Activated CD8-positive, alpha-beta T cell treated with anti-CD3 and anti-CD28 coated beads for 36 hours (primary cell): ENCODE measurements around the gene ZNF692. TPM values are rescaled to one million over a fixed set of nuclear protein-coding genes. Genes with fewer than 3 reads are reported as not detected.

Source experiments
- ATAC-seq: fragments of 200-7000 bp; cut with Tn5 transposase; one replicate; pipeline ENCODE4 v1.10.0; 2021; ENCODE audit warnings: mild to moderate bottlenecking, moderate library complexity
- CTCF ChIA-PET: fragments of 350-600 bp; sonication (Branson Sonifier 250); formaldehyde crosslinking; loops from one replicate; lab custom pipeline; 2021; ENCODE audit warnings: antibody characterized with exemption; lab: Charles Lee
- POLR2A ChIA-PET: fragments of 350-600 bp; sonication (Branson Sonifier 250); formaldehyde crosslinking; loops from one replicate; lab custom pipeline; 2021; ENCODE audit warnings: antibody characterized with exemption; lab: Charles Lee
- DNase-seq: peaks from one replicate; pipeline ENCODE4 v3.0.0-alpha.2; 2020
- H3K27ac Mint-ChIP-seq: one replicate; pipeline ENCODE4 v1.8.0; 2021; ENCODE audit warnings: mild to moderate bottlenecking, mixed read lengths
- H3K27me3 Mint-ChIP-seq: one replicate; pipeline ENCODE4 v1.8.0; 2021; ENCODE audit warnings: mixed read lengths
- H3K36me3 Mint-ChIP-seq: one replicate; pipeline ENCODE4 v1.8.0; 2021; ENCODE audit warnings: low read depth, mixed read lengths
- H3K4me1 Mint-ChIP-seq: one replicate; pipeline ENCODE4 v1.8.0; 2021; ENCODE audit warnings: low read depth, mixed read lengths
- H3K4me3 Mint-ChIP-seq: one replicate; pipeline ENCODE4 v1.8.0; 2021; ENCODE audit warnings: mild to moderate bottlenecking, moderate library complexity, mixed read lengths
- H3K9me3 Mint-ChIP-seq: one replicate; pipeline ENCODE4 v1.8.0; 2021; ENCODE audit warnings: mixed read lengths
- CTCF ChIP-seq: fragments of 200-600 bp; IDR thresholded peaks from one replicate; pipeline ENCODE4 v1.8.0; 2022; ENCODE audit warnings: antibody characterized with exemption, mild to moderate bottlenecking
- intact Hi-C: fragments of 100-400 bp; cut with micrococcal nuclease; formaldehyde crosslinking; loops from one replicate; pipeline ENCODE4 v1.10.0; 2022
- total RNA-seq, 2 experiments: library from RNA; stranded (reverse); gene quantifications; one replicate each; pipeline ENCODE4 v1.2.3, GENCODE V29; 2021

ZNF692 gene
- total RNA-seq, 2 experiments from 2014 or later = 80.8 to 85.6 TPM

DNA sequence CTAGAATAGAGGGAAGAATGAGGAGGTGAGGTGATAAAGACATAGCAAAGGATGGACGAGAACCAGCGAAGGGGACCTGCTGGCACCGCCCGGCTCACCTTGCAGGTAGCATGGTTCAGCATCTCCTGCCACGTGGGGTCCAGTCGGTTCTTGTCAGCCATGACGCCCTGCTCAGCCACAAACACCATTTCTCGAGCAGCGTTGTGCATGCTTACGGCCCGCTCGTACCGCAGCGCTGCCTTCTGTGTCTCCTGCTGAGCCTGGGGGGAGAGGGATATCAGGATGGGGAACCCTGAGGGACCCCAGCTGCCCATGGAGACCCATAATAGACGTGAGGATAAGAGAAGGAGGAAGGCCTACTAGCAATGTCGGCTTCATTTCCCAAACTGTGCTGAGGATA is 44.5 kb downstream of the ZNF692 start:
- ChIA-PET POLR2A (no interaction called here), CTCF (no interaction called here)
- no peak for TF ChIP-seq CTCF
- Mint-ChIP-seq H3K4me3 (no peak overlapping the region), H3K4me1 (peaks cover 22% of the 10 kb centered on the region), H3K27ac (no peak overlapping the region), H3K36me3 (peaks cover 31% of the 10 kb centered on the region), H3K27me3 (no peaks in the 10 kb centered on the region), H3K9me3 (no peaks in the 10 kb centered on the region)
- intact Hi-C loops = no loop called here
- DNase-seq (no peak), ATAC-seq (no peak)

- DNase-seq = no peak
- ATAC-seq = no peak
- TF ChIP-seq CTCF = no peak
- Mint-ChIP-seq H3K4me3 (no peak overlapping the region), H3K4me1 (peaks cover 15% of the 10 kb centered on the region), H3K36me3 (peaks cover 28% of the 10 kb centered on the region), H3K9me3 (no peaks in the 10 kb centered on the region), H3K27ac (no peak overlapping the region), H3K27me3 (no peaks in the 10 kb centered on the region)
- CTCF ChIA-PET = no interaction called here
- intact Hi-C loops = no loop called here
- POLR2A ChIA-PET = no interaction called here
Measured at GRCh38 chr1:248813546-248813945, 45.3 kb downstream of the ZNF692 start.

GRCh38 chr1:248812736-248813425 is 46.0 kb downstream of the ZNF692 start:
- ChIA-PET POLR2A (no interaction called here), CTCF (no interaction called here)
- Mint-ChIP-seq H3K27ac (no peak overlapping the region), H3K4me3 (no peak overlapping the region), H3K27me3 (no peaks in the 10 kb centered on the region), H3K9me3 (no peaks in the 10 kb centered on the region), H3K36me3 (peaks cover 25% of the 10 kb centered on the region), H3K4me1 (peaks cover 10% of the 10 kb centered on the region)
- ATAC-seq (no peak), DNase-seq (no peak)
- TF ChIP-seq CTCF = no peak
- intact Hi-C loops = no loop called here

- Mint-ChIP-seq H3K4me1 (peaks cover 5% of the 10 kb centered on the region), H3K9me3 (no peaks in the 10 kb centered on the region), H3K27ac (no peak overlapping the region), H3K4me3 (no peak overlapping the region), H3K27me3 (no peaks in the 10 kb centered on the region), H3K36me3 (peaks cover 25% of the 10 kb centered on the region)
- ChIA-PET POLR2A (no interaction called here), CTCF (no interaction called here)
- TF ChIP-seq CTCF = no peak
- no peak for DNase-seq
- peak; percentile 45 for ATAC-seq
- intact Hi-C loops = no loop called here
Measured at GRCh38 chr1:248811514-248812490, 47.1 kb downstream of the ZNF692 start.
